Hematopoietic multipotent progenitor cell treated with erythropoietin and hydrocortisone succinate and interleukin-3 and kit ligand, for 15 days (in vitro differentiated cells): ENCODE data around the gene CAT.
"Not testable (repeated sequence)": the region's sequence is repeated elsewhere in the genome, so short reads cannot be mapped to it uniquely, and the experiment has no call there.

Source experiments
- DNase-seq: peaks from one replicate; pipeline ENCODE4 v3.0.0-alpha.2; 2015; ENCODE audit warnings: low spot score

CAT gene

GRCh38 chr11:34438529-34439507 is at the start of gene CAT:
Gene CAT, plus strand, starts transcription at chr11:34438934. Its CDS starts 80 bp downstream, at chr11:34439014.
- DNase-seq = peak; percentile 99

- DNase-seq = no peak
These were observed 43.9 kb upstream of the CAT start for GRCh38 chr11:34394771-34395300.

GRCh38 chr11:34395916-34396550 is 42.7 kb upstream of the CAT start:
- no peak for DNase-seq

- DNase-seq = no peak
These were observed 41.6 kb upstream of the CAT start for GRCh38 chr11:34397120-34397519.

GRCh38 chr11:34397811-34398210 is 40.9 kb upstream of the CAT start:
- no peak for DNase-seq

GRCh38 chr11:34403431-34403830 is 35.3 kb upstream of the CAT start:
- no peak for DNase-seq

- DNase-seq = no peak
These were observed 34.5 kb upstream of the CAT start for GRCh38 chr11:34404280-34404679.

GRCh38 chr11:34405079-34405858 is 33.5 kb upstream of the CAT start:
- no peak for DNase-seq

GRCh38 chr11:34406413-34406812 is 32.3 kb upstream of the CAT start:
- DNase-seq = no peak

GRCh38 chr11:34407121-34407813 is 31.5 kb upstream of the CAT start:
- DNase-seq = no peak

GRCh38 chr11:34408580-34409172 is 30.1 kb upstream of the CAT start:
- DNase-seq = no peak

- no peak for DNase-seq
These were observed 27.6 kb upstream of the CAT start for GRCh38 chr11:34411111-34411510.

GRCh38 chr11:34411791-34412190 is 26.9 kb upstream of the CAT start:
- no peak for DNase-seq

- DNase-seq = no peak
These were observed 25.5 kb upstream of the CAT start for GRCh38 chr11:34413263-34413662.

- DNase-seq = no peak
These were observed 23.2 kb upstream of the CAT start for GRCh38 chr11:34415538-34415937.

- DNase-seq = no peak
These were observed 22.6 kb upstream of the CAT start for GRCh38 chr11:34416088-34416487.

- no peak for DNase-seq
These were observed 22.0 kb upstream of the CAT start for GRCh38 chr11:34416766-34417165.

GRCh38 chr11:34417202-34417601 is 21.5 kb upstream of the CAT start:
- peak; percentile 54 for DNase-seq

- no peak for DNase-seq
These were observed 19.6 kb upstream of the CAT start for GRCh38 chr11:34419158-34419557.

- DNase-seq = no peak
These were observed 15.4 kb upstream of the CAT start for GRCh38 chr11:34423300-34423699.

GRCh38 chr11:34424826-34425225 is 13.9 kb upstream of the CAT start:
- not testable (repeated sequence) for DNase-seq
